ENCODE measurements around the gene MYH9. TPM values are rescaled to one million over a fixed set of nuclear protein-coding genes. Genes with fewer than 3 reads are reported as not detected.

MYH9 gene
- total RNA-seq, 2 experiments from 2014 or later: 901 to 925 TPM

GRCh38 chr22:36234919-36235318, 152.8 kb downstream of the MYH9 start:
- DNase-seq (no peak), ATAC-seq (ENCODE audit: poor library complexity) (no peak)
- Histone ChIP-seq H3K4me3 (ENCODE audit: low read length) (no peak overlapping the region), H3K36me3 (ENCODE audit: insufficient read depth, low read length) (peaks cover 64% of the 10 kb centered on the region), H3K27ac (ENCODE audit: low read depth in 1 of 2, low read length in 2 of 2) (no peak overlapping the region), H3K27me3 (ENCODE audit: control insufficient read depth in 1 of 2, insufficient read depth in 2 of 2, low read length in 2 of 2) (no peaks in the 10 kb centered on the region), H3K9me3 (ENCODE audit: control insufficient read depth in 1 of 2, insufficient read depth in 1 of 2, low read length in 2 of 2) (no peaks in the 10 kb centered on the region), H3K4me1 (ENCODE audit: insufficient read depth, low read length) (peaks cover 50% of the 10 kb centered on the region)
- Mint-ChIP-seq H3K9me3 (no peaks in the 10 kb centered on the region), H3K4me1 (ENCODE audit: low read depth) (peaks cover 53% of the 10 kb centered on the region), H3K27ac (no peak overlapping the region), H3K27me3 (no peaks in the 10 kb centered on the region), H3K36me3 (ENCODE audit: low read depth) (peaks cover 87% of the 10 kb centered on the region), H3K4me3 (peak overlapping the region; percentile 47)
- no peak for TF ChIP-seq CTCF (IDR thresholded peaks at IDR 0.05)
- CTCF ChIA-PET: no interaction called here
- intact Hi-C loops (cut with DNase I, micrococcal nuclease): loop anchor here in 1 of 2 experiments (5.0 kb wide), 1 partner anchor 42 kb away; no protein-coding TSS in a partner anchor
- POLR2A ChIA-PET: no interaction called here

- Histone ChIP-seq H3K4me3 (ENCODE audit: low read length) (no peak overlapping the region), H3K27ac (ENCODE audit: low read depth in 1 of 2, low read length in 2 of 2) (no peak overlapping the region), H3K36me3 (ENCODE audit: insufficient read depth, low read length) (peaks cover 68% of the 10 kb centered on the region), H3K9me3 (ENCODE audit: control insufficient read depth in 1 of 2, insufficient read depth in 1 of 2, low read length in 2 of 2) (no peaks in the 10 kb centered on the region), H3K4me1 (ENCODE audit: insufficient read depth, low read length) (peaks cover 45% of the 10 kb centered on the region), H3K27me3 (ENCODE audit: control insufficient read depth in 1 of 2, insufficient read depth in 2 of 2, low read length in 2 of 2) (no peaks in the 10 kb centered on the region)
- POLR2A ChIA-PET: no interaction called here
- Mint-ChIP-seq H3K36me3 (ENCODE audit: low read depth) (peaks cover 90% of the 10 kb centered on the region), H3K27ac (no peak overlapping the region), H3K4me3 (peak overlapping the region; percentile 17), H3K9me3 (no peaks in the 10 kb centered on the region), H3K4me1 (ENCODE audit: low read depth) (peaks cover 46% of the 10 kb centered on the region), H3K27me3 (no peaks in the 10 kb centered on the region)
- DNase-seq (no peak), ATAC-seq (ENCODE audit: poor library complexity) (no peak)
- no peak for TF ChIP-seq CTCF (IDR thresholded peaks at IDR 0.05)
- intact Hi-C loops (cut with DNase I, micrococcal nuclease): no loop called here
- CTCF ChIA-PET: no interaction called here
Observed at GRCh38 chr22:36234213-36234612, 153.6 kb downstream of the MYH9 start.

GRCh38 chr22:36233796-36234195, 154.0 kb downstream of the MYH9 start:
- ATAC-seq (ENCODE audit: poor library complexity): no peak
- ChIA-PET POLR2A (no interaction called here), CTCF (no interaction called here)
- H3K4me1 ChIP-seq (ENCODE audit: insufficient read depth, low read length): peaks cover 41% of the 10 kb centered on the region
- H3K9me3 ChIP-seq (ENCODE audit: control insufficient read depth in 1 of 2, insufficient read depth in 1 of 2, low read length in 2 of 2): no peaks in the 10 kb centered on the region
- no peak overlapping the region for H3K27ac ChIP-seq (ENCODE audit: low read depth in 1 of 2, low read length in 2 of 2)
- Mint-ChIP-seq H3K4me1 (ENCODE audit: low read depth) (peaks cover 42% of the 10 kb centered on the region), H3K27ac (peak overlapping the region; percentile 9), H3K36me3 (ENCODE audit: low read depth) (peaks cover 91% of the 10 kb centered on the region), H3K27me3 (no peaks in the 10 kb centered on the region), H3K9me3 (no peaks in the 10 kb centered on the region), H3K4me3 (no peak overlapping the region)
- no peak for DNase-seq
- peaks cover 71% of the 10 kb centered on the region for H3K36me3 ChIP-seq (ENCODE audit: insufficient read depth, low read length)
- no peak for TF ChIP-seq CTCF (IDR thresholded peaks at IDR 0.05)
- no peaks in the 10 kb centered on the region for H3K27me3 ChIP-seq (ENCODE audit: control insufficient read depth in 1 of 2, insufficient read depth in 2 of 2, low read length in 2 of 2)
- intact Hi-C loops (cut with DNase I, micrococcal nuclease): no loop called here
- no peak overlapping the region for H3K4me3 ChIP-seq (ENCODE audit: low read length)
